Prostate gland (tissue), 2 donors: ENCODE results near the gene RPL7L1. TPM values are rescaled to one million over a fixed set of nuclear protein-coding genes. Genes with fewer than 3 reads are reported as not detected.

ENCODE experiments used
- DNase-seq: peaks from one replicate; pipeline ENCODE4 v3.0.0-alpha.2; 2019; ENCODE audit warnings: low spot score
- H3K27ac ChIP-seq, 2 donors: fragments of 200-600 bp; sonication (generic); 2 replicates each; pipeline ENCODE4 v1.5.1; 2017 to 2019
- H3K27me3 ChIP-seq: fragments of 200-600 bp; sonication (generic); replicated peaks from 2 replicates; pipeline ENCODE4 v1.5.1; 2019; ENCODE audit not compliant: insufficient read depth
- H3K36me3 ChIP-seq, 2 donors: fragments of 200-600 bp; sonication (generic); 1 replicate in 1 of 2; 2 replicates in 1 of 2; pipeline versions ENCODE4 v1.5.1 to v1.8.1; 2017 to 2019
- H3K4me1 ChIP-seq: fragments of 200-600 bp; sonication (generic); replicated peaks from 2 replicates; pipeline ENCODE4 v1.5.1; 2019
- H3K4me3 ChIP-seq, 2 donors: fragments of 200-600 bp; sonication (generic); 2 replicates each; pipeline ENCODE4 v1.5.1; 2017 to 2019
- H3K9me3 ChIP-seq: fragments of 200-600 bp; sonication (generic); 2 replicates; pipeline ENCODE4 v1.5.1; 2017
- POLR2A ChIP-seq: fragments of 450-650 bp; IDR thresholded peaks from one replicate; pipeline ENCODE4 v1.6.1; 2016; ENCODE audit warnings: antibody characterized with exemption, mild to moderate bottlenecking
- POLR2AphosphoS5 ChIP-seq: sonication (generic); formaldehyde crosslinking; IDR thresholded peaks from one replicate; pipeline ENCODE4 v1.6.1; 2017; ENCODE audit warnings: antibody characterized with exemption
- WGBS: methylation state at CpG from one replicate; pipeline ENCODE4 v1.1.5; 2018; 5-methylcytosine and 5-hydroxymethylcytosine counted together
- intact Hi-C: fragments of 100-400 bp; cut with DNase I; formaldehyde crosslinking; loops from one replicate; pipeline ENCODE4 v1.14.2; 2022
- total RNA-seq, 2 donors: library from RNA; depleted of rRNA; stranded (reverse); fragments of >200 nt; gene quantifications; one replicate each; pipeline ENCODE4 v1.1.0, GENCODE V29; 2016
- TF ChIP-seq, protein P1 (sequence below), 4 experiments: fragments of 200-600 bp in 2 of 4; fragments of 450-650 bp in 2 of 4; sonication (generic) in 2 of 4; IDR thresholded peaks; 1 replicate in 3 of 4; 2 replicates in 1 of 4; pipeline ENCODE4 v1.5.1; 2016 to 2019; ENCODE audit warnings: antibody characterized with exemption in 4 of 4, mild to moderate bottlenecking in 2 of 4, moderate library complexity in 2 of 4

RPL7L1 gene
- total RNA-seq, 2 donors from 2014 or later = 79.0 to 79.8 TPM

DNA sequence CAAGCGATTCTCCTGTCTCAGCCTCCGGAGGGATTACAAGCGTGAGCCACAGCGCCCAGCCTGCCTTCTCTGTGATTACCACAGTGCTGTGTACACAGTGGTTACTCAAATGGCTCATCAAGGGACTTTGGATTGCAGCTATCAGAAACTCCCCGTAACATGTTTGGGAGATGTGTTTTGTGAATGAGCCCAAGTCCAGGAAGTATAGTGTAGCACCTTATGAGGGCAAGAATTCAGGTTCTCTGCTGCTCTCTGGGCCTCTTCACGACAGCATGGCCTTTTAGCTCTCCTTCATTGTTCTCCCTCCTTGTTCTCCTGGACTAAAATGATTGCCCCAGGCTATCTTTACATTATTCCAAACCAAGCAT is 34.1 kb upstream of the RPL7L1 start:
- H3K9me3 ChIP-seq = no peaks in the 10 kb centered on the region
- no peak overlapping the region for H3K27ac ChIP-seq
- no peak for DNase-seq
- no peaks in the 10 kb centered on the region for H3K27me3 ChIP-seq
- H3K36me3 ChIP-seq = no peaks in the 10 kb centered on the region
- TF ChIP-seq POLR2A (no peak), POLR2AphosphoS5 (no peak)
- TF ChIP-seq, protein P1, sequence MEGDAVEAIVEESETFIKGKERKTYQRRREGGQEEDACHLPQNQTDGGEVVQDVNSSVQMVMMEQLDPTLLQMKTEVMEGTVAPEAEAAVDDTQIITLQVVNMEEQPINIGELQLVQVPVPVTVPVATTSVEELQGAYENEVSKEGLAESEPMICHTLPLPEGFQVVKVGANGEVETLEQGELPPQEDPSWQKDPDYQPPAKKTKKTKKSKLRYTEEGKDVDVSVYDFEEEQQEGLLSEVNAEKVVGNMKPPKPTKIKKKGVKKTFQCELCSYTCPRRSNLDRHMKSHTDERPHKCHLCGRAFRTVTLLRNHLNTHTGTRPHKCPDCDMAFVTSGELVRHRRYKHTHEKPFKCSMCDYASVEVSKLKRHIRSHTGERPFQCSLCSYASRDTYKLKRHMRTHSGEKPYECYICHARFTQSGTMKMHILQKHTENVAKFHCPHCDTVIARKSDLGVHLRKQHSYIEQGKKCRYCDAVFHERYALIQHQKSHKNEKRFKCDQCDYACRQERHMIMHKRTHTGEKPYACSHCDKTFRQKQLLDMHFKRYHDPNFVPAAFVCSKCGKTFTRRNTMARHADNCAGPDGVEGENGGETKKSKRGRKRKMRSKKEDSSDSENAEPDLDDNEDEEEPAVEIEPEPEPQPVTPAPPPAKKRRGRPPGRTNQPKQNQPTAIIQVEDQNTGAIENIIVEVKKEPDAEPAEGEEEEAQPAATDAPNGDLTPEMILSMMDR (IDR thresholded peaks at IDR 0.05) = no peak
- no peak overlapping the region for H3K4me3 ChIP-seq
- no peaks in the 10 kb centered on the region for H3K4me1 ChIP-seq
- WGBS = 88% methylated on average over 6 of the region's 6 CpGs
- intact Hi-C loops = no loop called here

- WGBS = 90% methylated on average over 2 of the region's 2 CpGs
- Histone ChIP-seq H3K36me3 (no peaks in the 10 kb centered on the region), H3K27me3 (no peaks in the 10 kb centered on the region), H3K4me3 (no peak overlapping the region), H3K27ac (no peak overlapping the region), H3K9me3 (no peaks in the 10 kb centered on the region), H3K4me1 (no peaks in the 10 kb centered on the region)
- intact Hi-C loops = no loop called here
- DNase-seq = no peak
- TF ChIP-seq POLR2AphosphoS5 (no peak), POLR2A (no peak)
- TF ChIP-seq, protein P1 (IDR thresholded peaks at IDR 0.05) = no peak
These were observed 32.9 kb upstream of the RPL7L1 start for GRCh38 chr6:42846505-42846904.

GRCh38 chr6:42848700-42849099 is 30.7 kb upstream of the RPL7L1 start:
- 87% methylated on average over 4 of the region's 4 CpGs for WGBS
- H3K4me3 ChIP-seq = no peak overlapping the region

DNA sequence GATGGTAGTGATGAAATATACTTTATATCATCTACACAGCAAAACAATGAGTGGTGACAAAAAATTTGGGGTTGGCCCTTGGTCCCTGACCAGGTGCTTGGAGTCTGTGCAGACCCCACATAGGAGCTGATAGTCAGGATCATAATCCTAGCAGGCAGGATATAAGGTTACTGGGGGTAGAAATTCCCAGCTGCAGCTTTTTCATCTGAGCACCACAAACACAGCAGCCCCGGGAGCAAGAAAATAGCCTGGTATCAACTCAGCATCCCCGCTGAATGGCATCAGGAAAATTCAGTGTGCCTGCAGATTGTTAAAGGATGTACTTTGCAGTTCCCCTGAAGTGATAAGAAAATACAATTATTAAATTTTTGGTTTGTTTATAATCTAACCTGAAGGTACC is 27.8 kb upstream of the RPL7L1 start:
- DNase-seq = no peak
- Histone ChIP-seq H3K4me3 (no peak overlapping the region), H3K27me3 (no peaks in the 10 kb centered on the region), H3K36me3 (peaks cover 0 to 3% of the 10 kb centered on the region in 2 donors), H3K9me3 (no peaks in the 10 kb centered on the region), H3K27ac (no peak overlapping the region), H3K4me1 (no peaks in the 10 kb centered on the region)
- 96% methylated on average over 2 of the region's 2 CpGs for WGBS
- intact Hi-C loops = no loop called here
- TF ChIP-seq POLR2A (no peak), POLR2AphosphoS5 (no peak)
- TF ChIP-seq, protein P1 (IDR thresholded peaks at IDR 0.05) = no peak

More at GRCh38 chr6:42848700-42849099, 30.7 kb upstream of the RPL7L1 start:
- DNase-seq = no peak
- H3K36me3 ChIP-seq = no peaks in the 10 kb centered on the region
- no peak overlapping the region for H3K27ac ChIP-seq
- H3K27me3 ChIP-seq = no peaks in the 10 kb centered on the region
- TF ChIP-seq, protein P1 (IDR thresholded peaks at IDR 0.05) = no peak
- TF ChIP-seq POLR2AphosphoS5 (no peak), POLR2A (no peak)
- intact Hi-C loops = no loop called here
- H3K9me3 ChIP-seq = no peaks in the 10 kb centered on the region
- no peaks in the 10 kb centered on the region for H3K4me1 ChIP-seq

DNA sequence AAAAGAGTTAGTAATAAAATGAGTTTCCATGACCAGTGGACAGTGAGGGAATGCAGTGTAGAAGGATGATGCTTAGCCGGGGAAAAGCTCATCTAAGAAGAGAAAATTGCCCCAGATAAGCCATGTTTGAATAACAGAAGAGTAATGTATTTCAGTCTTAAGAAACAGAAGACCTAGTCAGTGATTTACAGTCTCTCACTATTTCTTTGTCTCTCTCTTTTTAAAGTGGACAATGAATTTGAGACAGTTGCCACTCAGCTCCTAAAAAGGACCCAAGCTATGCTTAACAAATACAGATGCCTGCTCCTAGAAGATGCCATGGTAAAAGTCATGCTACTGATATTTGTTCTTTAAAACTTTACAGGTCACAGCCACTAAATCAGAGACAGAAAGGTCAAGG is 19.4 kb upstream of the RPL7L1 start:
- Histone ChIP-seq H3K4me1 (no peaks in the 10 kb centered on the region), H3K36me3 (peaks cover 4 to 34% of the 10 kb centered on the region in 2 donors), H3K4me3 (no peak overlapping the region), H3K9me3 (no peaks in the 10 kb centered on the region), H3K27ac (no peak overlapping the region), H3K27me3 (no peaks in the 10 kb centered on the region)
- 90% methylated on average over 1 of the region's 1 CpG for WGBS
- TF ChIP-seq POLR2AphosphoS5 = no peak
- TF ChIP-seq POLR2A = no peak
- TF ChIP-seq, protein P1 (IDR thresholded peaks at IDR 0.05) = no peak
- no peak for DNase-seq
- intact Hi-C loops = no loop called here
